Stomach (tissue), 4 donors: Measurements from ENCODE around the gene NCKAP5.

ENCODE experiments used
- EP300 ChIP-seq: sonication (generic); formaldehyde crosslinking; IDR thresholded peaks from one replicate; pipeline ENCODE4 v1.6.1; 2017; ENCODE audit warnings: antibody characterized with exemption
- POLR2A ChIP-seq, 4 donors: fragments of 450-650 bp; IDR thresholded peaks; one replicate each; pipeline ENCODE4 v1.6.1; 2016; ENCODE audit warnings: antibody characterized with exemption in 4 of 4, control low read depth in 2 of 4, mild to moderate bottlenecking in 1 of 4, moderate library complexity in 1 of 4
- POLR2AphosphoS5 ChIP-seq, 3 donors: sonication (generic); formaldehyde crosslinking; IDR thresholded peaks; one replicate each; pipeline ENCODE4 v1.6.1; 2016; ENCODE audit warnings: antibody characterized with exemption in 3 of 3
- TF ChIP-seq, protein P1 (sequence below), 7 experiments: fragments of 450-650 bp in 4 of 7; fragments of 200-600 bp in 3 of 7; sonication (generic) in 3 of 7; IDR thresholded peaks; one replicate each; pipeline ENCODE4 v1.5.1; 2016 to 2019; ENCODE audit warnings: antibody characterized with exemption in 7 of 7, control low read depth in 2 of 7, mild to moderate bottlenecking in 1 of 7

DNA sequence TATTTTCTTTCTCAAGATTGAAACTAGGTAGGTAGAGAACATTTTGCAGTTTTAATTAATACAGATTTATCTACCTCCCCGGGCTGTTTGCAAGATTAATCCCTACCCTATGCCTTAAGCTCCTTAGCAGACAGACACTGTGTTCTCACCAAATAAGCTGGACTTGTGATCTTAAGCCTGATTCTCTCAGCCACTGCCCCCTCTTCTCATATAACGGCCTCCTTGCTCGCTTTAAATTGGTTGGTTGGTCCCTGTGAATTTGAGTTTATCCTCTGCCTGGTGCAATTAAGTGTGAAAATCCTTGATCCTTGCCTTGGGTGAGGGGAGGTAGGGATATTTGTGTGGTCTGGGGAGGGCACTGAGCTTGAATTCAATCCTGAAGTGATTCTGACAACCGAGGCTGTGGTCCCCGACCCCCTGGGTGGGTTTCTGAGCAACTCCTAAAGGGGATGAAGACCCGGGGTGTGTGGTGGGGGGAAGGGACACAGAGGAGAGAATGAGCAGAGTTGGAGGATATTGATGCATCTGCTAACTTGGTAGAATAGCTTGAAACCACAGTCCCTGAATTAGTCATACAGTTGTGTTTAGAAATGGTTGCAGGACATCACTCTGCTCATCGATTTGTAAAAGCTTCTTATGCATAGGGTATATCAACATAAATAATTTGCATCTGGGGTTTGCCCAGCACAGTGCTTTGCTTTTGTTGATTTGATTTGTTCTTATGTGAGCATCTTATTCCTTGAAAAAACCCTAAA is 36.9 kb upstream of the NCKAP5 start:
- TF ChIP-seq, protein P1, sequence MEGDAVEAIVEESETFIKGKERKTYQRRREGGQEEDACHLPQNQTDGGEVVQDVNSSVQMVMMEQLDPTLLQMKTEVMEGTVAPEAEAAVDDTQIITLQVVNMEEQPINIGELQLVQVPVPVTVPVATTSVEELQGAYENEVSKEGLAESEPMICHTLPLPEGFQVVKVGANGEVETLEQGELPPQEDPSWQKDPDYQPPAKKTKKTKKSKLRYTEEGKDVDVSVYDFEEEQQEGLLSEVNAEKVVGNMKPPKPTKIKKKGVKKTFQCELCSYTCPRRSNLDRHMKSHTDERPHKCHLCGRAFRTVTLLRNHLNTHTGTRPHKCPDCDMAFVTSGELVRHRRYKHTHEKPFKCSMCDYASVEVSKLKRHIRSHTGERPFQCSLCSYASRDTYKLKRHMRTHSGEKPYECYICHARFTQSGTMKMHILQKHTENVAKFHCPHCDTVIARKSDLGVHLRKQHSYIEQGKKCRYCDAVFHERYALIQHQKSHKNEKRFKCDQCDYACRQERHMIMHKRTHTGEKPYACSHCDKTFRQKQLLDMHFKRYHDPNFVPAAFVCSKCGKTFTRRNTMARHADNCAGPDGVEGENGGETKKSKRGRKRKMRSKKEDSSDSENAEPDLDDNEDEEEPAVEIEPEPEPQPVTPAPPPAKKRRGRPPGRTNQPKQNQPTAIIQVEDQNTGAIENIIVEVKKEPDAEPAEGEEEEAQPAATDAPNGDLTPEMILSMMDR (IDR thresholded peaks at IDR 0.05), result no peak
- TF ChIP-seq POLR2AphosphoS5 (IDR thresholded peaks at IDR 0.05) (no peak), POLR2A (IDR thresholded peaks at IDR 0.05) (no peak), EP300 (no peak)
